NCI-H2081 (cell line): ENCODE data around the gene KIF18B.

Source experiments
- DNase-seq, 2 experiments: peaks; one replicate each; lab custom pipeline; 2025; lab: John Stamatoyannopoulos, UW

KIF18B gene

GRCh38 chr17:44875761-44876160 is 71.8 kb downstream of the KIF18B start:
- no peak for DNase-seq
